Measurements from ENCODE around the gene FAM110C.
"Not testable (repeated sequence)": the region's sequence is repeated elsewhere in the genome, so short reads cannot be mapped to it uniquely, and the experiment has no call there.

Gene FAM110C

DNA sequence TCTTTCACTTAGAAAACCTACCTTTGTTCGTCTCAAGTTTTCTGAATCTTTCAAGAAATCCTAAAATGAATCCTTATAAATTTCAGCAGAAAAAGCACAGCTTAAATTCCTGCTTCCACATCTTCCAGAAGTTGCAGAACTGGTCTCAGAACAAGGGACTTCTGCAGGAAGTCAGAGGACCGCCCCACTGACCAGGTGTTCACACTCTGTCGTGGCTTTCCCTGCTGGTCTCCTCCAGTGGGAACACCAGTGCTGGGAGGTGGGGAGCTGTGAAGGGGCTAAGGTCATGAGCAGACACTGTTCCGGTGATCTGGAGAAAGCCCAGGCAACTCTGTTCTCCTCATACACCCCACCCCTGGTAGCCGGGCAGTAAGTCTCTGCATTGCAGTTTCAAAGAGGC lies 3.5 kb downstream of the FAM110C start:
- DNase-seq (ENCODE audit: low read depth) = no peak

DNA sequence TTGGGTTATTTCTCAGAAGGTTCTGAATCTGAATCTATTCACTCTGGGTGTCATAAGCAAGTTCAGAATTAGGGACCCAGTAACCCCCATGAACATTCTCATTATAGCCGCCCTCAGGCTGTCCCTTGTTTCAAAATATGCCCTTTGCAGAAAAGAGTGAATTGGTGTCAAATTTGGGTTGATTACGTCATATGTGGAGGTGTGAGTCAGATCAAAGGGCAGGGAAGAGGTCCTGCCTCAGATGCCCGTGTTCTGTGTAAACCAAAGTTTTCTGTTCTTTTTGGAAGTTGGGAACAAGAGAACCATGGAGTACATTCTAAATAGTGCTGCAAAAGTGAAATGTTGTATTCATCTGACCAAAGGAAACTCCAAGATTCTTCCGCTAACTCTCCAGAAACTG lies 5.8 kb downstream of the FAM110C start:
- DNase-seq (ENCODE audit: low read depth) = no peak

DNA sequence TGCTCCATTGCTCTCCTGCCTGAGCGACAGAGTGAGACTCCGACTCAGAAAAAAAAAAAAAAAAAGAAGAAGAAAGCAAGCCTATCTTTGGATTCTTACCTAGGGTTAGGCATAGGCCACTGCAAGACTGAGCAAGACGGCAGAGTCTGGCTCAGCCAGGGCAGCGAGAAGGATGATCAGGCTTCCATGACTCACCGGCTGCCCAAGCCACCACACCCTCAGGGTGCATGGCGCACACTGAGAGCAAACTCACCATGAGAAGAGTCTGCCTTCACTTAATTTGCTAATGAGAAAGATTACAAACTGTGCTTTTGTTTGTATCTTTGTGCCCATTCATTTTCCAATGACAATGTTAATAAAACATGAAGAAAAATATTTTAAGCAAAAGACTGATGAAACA lies 8.2 kb downstream of the FAM110C start:
- no peak for DNase-seq (ENCODE audit: low read depth)

DNA sequence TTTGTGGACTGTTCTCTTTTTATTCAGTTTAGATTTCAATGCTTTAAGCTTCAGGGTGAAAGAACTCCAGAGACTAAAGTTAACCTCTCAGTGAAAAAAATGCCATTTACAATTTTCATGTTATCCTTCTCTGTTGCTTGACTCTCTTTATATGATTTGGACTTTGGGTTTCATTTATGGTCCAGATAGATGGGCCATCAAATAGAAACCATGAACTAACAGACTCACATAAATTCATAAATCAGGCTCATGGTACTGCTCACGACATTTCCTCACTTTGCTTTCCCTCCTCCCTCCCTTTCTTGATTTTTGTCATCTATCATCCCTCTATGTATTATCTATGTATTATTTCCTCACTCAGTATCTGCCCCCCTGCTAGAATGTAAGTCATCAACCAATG lies 10.0 kb downstream of the FAM110C start:
- no peak for DNase-seq (ENCODE audit: low read depth)

DNA sequence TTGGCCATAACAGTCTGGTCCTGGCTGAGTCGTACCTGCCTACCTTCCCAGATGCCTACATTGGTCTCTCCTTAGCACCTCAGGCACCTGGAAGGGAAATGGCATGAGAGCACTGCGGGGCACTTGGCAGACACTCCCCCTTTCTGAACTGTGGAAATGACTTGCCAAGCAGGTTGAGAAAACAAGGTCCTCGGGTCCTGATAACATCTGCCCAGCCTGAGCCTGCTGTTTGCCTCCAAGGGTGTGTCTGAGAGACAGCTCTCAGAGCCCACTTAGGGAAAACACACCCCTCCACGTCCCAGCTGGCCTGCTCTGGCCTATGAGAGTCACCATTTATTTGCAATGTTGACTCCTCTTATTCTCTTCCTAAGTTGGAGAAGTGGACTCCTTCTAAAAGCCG lies 10.5 kb downstream of the FAM110C start:
- no peak for DNase-seq (ENCODE audit: low read depth)

DNA sequence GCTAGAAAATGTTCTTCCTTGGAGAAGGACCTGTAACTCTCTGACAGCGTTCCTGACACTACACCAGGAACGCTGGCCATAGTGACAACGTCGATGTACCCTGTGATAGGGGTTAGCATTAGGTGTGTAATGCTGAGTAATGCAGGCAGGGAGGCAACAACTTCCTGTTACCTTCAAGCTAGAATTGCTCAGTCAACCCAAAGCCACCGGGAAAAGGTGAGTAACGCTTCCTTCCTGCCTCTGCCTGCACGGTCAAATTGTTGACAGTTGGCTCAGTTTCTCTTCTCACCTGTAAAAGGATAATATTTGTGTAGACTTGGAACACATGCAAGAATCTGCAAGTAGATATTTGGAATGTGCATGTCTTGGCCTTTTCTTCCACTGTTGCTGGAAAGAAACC lies 12.7 kb downstream of the FAM110C start:
- no peak for DNase-seq (ENCODE audit: low read depth)

DNA sequence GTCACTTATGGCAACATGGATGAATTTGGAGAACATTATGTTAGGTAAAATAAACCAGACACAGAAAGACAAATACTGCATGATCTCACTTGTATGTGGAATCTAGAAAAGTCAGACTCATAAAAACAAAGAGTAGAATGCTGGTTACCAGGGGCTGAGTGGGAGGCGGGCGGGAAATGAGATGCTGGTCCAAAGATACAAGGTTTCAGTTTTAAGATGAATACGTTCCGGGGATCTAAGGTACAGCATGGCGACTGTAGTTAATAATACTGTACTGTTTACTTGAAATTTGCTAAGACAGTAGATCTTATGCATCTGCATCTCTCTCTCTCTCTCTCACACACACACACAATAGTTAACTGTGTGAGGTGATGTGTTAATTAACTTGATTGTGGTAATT lies 14.2 kb downstream of the FAM110C start:
- no peak for DNase-seq (ENCODE audit: low read depth)

DNA sequence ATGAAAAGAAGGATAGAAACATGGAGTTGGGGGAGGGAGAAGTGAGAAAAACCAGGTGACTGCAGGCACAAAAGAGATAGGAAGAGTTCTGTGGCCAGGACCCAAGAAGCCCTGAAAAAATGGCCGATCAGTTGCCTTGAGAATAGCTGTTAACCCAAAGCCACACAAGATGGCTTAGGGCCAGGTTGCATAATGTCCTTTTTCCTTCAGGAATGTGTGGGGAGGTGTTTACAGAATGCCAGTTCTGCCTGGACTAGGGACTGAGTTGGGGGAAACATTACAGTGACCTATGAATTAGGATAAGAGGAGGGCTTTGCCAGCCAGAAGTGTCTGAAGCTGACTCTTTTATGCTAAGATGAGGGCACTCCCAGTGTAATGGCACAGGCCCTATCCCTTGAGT lies 17.1 kb downstream of the FAM110C start:
- DNase-seq (ENCODE audit: low read depth) = no peak

DNA sequence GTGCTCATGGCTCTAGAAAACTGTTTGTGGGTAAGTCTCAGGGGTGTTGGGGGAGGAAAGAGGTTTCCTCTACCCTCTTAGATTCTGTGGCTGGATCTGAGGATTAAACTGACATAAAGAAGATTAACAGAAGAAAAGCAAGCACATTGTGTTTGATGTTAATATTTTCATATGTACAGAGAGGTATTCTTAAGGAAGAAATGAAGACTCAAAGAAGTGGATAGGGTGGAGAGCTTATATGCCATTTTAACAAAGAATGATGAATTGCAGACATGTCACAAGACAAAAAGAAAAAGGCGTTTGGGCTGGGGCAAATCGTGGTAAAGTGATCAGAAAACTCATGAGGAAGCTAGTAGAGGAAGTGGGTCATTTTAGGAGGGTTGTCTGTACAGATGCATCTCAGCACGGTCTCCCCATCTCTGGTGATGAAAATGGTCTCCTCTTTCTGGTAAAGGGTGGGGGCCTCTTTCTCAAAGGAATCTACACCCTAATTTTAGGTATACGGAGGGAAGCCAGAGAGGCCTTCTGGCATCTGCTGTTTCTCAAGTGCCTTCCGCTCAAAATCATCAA lies 17.8 kb downstream of the FAM110C start:
- no peak for DNase-seq (ENCODE audit: low read depth)

DNA sequence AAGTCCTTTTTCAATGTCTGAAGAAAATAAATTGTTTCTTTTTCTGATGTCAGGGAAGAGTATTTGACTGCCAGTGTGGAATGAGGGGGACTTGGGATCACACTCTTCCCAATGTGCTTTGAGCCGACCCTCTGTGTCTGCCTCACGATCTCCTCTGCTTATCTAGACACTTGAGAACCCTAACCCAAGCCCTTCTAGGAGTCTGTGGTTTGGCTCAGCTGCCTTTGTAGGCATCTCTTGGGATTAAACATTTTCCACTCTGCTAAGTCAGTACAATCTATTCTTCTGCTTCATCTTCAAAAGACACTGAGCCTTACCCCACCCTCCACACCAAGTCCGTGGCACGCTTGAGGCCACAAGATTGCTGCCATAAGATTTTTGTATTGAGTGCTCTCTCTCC lies 19.4 kb downstream of the FAM110C start:
- no peak for DNase-seq (ENCODE audit: low read depth)

DNA sequence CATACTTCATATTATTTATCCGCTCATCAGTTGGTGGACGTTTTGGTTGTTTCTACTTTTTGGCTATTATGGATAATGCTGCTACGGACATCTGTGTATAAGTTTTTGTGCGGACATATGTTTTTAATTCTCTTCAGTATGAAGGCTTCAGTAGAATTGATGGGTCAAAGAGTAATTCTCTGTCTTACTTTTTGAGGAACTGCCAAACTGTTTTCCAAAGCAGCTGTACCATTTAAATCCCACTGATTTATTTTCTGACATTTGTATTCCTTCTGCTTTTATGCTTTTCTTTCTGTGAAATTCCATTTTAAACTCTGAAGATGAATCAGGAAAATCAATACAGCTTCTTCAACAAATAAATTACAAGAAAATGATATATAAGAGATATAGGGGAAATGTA lies 20.8 kb downstream of the FAM110C start:
- DNase-seq (ENCODE audit: low read depth) = no peak

DNA sequence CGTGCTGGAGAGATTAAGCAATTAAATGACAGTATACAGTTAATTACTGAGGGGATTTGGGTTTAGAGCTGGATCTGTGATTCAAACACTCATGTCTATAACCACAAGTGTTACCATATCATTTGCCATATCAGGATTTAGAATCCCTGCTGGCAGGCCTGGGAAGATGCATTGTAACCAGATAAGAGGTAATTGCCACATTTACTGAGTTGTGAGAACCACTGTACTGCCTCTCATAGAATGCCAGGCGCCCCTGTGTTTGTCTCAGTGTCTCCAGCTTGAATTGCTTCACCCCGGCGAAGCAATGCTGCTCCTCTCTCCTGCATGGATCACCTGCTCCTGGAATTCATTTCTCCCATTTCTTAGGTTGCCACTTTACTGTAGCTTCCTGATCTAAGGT lies 21.7 kb downstream of the FAM110C start:
- DNase-seq (ENCODE audit: low read depth) = not testable (repeated sequence)

DNA sequence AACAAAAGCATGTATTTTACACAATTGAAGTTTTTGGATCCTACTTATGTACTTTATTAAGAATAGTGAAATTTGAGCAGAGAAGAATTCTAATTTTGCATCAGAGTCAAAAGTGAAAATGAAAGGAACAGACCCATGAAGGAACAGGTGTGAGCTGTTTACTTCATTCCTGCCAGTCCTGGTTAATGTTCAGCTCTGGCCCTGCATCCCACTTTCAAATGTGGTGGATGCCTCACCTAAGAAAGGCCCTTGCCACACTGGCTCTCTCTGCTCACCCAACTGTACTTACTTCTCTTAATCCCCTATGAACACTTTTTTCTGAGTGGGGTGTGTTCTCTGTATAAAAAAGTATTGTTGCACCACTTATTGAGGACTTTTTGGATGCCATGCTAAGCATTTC lies 22.2 kb downstream of the FAM110C start:
- no peak for DNase-seq (ENCODE audit: low read depth)

DNA sequence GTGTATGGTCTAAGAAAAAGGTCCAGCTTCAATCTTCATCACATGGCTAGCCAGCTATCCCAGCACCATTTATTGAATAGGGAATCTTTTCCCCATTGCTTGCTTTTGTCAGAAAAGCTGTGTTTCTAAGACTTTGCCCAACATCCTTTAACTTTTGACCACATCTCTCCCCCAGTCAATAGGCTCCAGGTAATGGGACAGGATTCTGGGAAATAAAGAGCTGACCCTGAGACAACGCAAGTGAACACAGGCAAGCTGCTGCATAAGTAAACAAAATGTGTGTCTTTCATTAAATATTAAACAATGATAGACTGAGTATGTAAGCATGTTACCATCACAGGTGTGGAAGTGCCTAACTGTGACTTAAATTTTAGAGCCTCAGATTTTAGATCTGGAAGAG lies 23.0 kb downstream of the FAM110C start:
- DNase-seq (ENCODE audit: low read depth) = no peak

DNA sequence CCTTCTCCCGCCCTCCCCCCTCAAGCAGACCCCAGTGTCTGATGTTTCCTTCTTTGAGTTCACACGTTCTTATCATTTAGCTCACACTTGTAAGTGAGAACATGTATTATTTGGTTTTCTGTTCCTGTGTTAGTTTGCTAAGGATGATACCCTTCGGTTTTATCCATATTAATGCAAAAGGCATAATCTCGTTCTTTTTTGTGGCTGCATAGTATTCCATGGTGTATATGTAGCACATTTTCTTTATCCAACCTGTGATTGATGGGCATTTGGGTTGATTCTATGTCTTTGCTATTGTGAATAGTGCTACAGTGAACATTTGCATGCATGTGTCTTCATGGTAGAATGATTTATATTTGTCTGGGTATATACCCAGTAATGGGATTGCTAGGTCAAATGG lies 24.1 kb downstream of the FAM110C start:
- not testable (repeated sequence) for DNase-seq (ENCODE audit: low read depth)

DNA sequence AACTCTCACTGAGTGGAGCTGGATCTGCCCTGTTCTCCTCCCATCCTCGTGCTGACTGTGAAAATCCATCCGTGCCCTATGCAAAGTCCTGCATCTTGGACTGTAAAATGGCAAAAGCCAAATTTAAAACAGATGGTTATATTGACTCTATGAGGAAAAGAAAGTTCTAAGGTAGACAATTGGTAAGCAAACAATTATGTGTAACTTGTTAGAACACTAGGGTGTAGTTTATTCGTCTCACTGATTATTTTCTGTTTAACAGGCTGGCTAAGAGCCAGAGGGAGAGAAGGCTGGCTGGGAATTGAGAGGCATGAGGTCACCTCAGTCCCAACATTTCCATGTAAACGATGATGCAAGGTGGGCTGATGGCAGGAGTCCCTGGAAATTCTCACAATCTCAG lies 26.0 kb downstream of the FAM110C start:
- DNase-seq (ENCODE audit: low read depth) = not testable (repeated sequence)

DNA sequence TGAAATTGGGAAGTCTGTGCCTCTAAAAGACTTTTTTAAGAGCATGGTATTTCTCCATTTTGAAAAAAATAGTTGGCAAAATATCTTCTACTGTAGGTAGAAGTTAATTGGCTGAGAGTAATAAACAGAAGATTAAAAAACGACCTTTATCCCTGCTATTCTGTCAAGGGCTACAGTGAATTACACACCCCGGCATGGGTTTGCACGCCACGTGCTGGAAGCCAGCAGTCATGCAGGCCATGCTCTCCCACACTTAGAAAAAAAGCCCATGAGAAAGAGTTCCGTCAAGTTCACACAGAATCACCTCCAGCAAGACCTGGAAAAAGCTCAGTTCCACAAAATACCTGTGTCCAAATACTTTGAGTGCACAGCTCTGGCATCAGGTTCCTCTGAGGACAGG lies 26.8 kb downstream of the FAM110C start:
- no peak for DNase-seq (ENCODE audit: low read depth)

DNA sequence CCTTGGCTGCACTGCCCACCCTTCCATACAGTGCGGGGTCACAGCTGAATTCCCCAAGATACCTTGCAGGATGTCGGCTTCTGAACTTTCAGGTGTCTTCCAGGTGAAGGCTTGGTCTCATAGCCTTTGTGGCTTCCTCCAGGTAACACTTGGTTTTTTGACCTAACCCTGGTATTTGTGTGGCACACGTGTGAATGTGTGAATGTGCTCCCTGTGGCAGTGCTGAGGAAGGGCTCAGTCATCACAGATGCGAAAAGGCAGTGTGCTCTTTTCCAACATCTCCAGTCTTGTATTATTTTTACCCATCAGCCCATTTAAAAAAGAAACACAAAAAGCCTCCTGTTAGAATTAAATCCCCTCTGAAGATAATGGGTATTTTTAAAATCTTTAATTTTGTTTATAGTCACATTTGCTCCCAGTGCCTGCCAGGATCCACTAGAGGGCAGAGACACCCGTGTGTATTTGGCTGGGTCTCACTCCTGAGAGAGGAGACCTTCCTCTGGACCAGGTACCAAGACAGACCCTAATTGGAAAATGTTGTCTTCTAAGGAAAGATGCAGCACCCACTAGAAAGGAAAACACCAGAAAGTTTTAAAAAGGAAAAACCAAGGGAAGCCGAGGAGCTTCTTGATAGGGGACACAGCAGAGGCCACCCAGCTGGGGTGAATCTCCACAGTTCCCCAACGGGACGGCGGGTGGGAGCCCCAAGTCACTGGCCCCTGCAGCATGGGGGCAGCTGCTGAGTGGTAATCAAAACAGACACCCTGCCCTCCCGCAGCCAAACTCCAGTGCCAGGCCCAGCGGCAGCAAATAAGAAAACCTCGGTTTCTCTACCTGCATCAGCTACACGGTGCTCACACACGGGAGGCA lies 27.7 kb downstream of the FAM110C start:
- DNase-seq (ENCODE audit: low read depth) = no peak

DNA sequence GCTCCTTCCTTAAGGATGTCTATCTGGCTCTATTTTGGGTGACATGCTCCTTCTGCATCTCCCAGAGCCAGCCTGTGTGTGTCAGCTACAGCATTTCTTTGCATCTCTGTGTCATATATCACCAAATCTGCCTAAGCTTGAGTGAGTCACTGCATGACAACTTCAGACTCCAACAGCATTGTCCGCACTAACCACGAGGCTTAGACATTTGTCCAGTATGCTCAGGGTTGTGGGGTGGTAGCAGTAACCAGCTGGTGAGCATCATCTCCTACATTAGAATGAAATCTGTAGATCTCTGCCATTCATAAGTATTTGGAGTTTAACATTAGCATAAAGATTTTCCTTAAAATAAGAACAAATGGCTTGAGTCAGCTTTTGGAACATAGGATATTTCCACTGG lies 30.4 kb downstream of the FAM110C start:
- not testable (repeated sequence) for DNase-seq (ENCODE audit: low read depth)

DNA sequence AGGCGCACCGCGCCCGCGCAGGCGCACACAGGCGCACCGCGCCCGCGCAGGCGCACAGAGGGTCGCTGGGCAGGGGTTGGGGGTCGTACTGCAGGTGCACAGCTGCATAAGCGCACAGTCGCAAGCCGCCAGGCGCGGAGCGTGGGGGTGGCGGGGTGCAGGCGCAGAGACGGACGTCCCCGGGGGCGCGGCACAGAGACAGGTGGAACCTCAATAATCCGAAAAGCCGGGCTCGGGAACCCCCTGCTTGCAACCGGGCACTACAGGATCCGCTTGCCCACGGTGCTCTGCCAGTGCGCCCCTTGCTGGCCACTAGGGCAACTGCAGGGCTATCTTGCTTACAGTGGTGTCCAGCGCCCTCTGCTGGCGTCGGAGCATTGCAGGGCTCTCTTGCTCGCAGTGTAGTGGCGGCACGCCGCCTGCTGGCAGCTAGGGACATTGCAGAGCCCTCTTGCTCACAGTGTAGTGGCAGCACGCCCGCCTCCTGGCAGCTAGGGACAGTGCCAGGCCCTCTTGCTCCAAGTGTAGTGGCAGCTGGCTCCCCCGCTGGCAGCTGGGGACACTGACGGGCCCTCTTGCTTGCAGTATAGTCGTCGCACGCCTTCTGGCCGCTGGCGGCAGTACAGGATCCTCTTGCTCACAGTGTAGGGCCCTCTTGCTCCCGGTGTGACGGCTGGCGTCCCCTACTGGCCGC lies 34.9 kb downstream of the FAM110C start:
- no peak for DNase-seq (ENCODE audit: low read depth)

DNA sequence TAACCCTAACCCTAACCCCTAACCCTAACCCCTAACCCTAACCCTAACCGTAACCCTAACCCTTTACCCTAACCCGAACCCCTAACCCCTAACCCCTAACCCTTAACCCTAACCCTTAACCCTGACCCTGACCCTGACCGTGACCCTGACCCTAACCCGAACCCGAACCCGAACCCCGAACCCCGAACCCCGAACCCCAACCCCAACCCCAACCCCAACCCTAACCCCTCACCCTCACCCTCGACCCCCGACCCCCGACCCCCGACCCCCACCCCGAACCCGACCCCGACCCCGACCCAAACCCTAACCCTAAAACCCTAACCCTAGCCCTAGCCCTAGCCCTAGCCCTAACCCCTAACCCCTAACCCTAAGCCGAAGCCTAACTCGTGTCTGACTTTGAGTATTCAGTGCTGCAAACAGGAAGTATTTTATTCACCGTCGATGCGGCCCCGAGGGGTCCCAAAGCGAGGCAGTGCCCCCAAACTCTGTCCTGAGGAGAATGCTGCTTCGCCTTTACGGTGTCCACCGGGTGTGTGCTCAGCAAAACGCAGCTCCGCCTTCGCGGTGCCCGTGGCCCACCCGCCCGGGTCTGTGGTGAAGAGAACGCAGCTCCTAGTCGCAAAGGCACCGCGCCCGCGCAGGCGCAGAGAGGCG lies 36.0 kb downstream of the FAM110C start:
- DNase-seq (ENCODE audit: low read depth) = no peak

Data from stimulated activated CD8-positive, alpha-beta memory T cell treated with anti-CD3 and anti-CD28 coated beads, Interleukin-12 subunit alpha, Interleukin-12 subunit beta, amount 100 ng/mL, for 4 hours (primary cell).